Activated T-cell treated with anti-CD3 and anti-CD28 coated beads for 4 hours (primary cell): ENCODE results near the gene STPG4.
"Not testable (repeated sequence)": the region's sequence is repeated elsewhere in the genome, so short reads cannot be mapped to it uniquely, and the experiment has no call there.

Experiments used
- DNase-seq: peaks from one replicate; pipeline ENCODE4 v3.0.0-alpha.2; 2020

The STPG4 gene

GRCh38 chr2:47124740-47125139 is 30.4 kb downstream of the STPG4 start:
- not testable (repeated sequence) for DNase-seq

- not testable (repeated sequence) for DNase-seq
Measured at GRCh38 chr2:47120424-47120823, 34.7 kb downstream of the STPG4 start.

- no peak for DNase-seq
Measured at GRCh38 chr2:47119001-47119400, 36.1 kb downstream of the STPG4 start.

- DNase-seq = no peak
Measured at GRCh38 chr2:47118581-47118980, 36.5 kb downstream of the STPG4 start.

- DNase-seq = no peak
Measured at GRCh38 chr2:47112665-47113435, 42.3 kb downstream of the STPG4 start.

GRCh38 chr2:47109680-47110079 is 45.4 kb downstream of the STPG4 start:
- no peak for DNase-seq

- no peak for DNase-seq
Measured at GRCh38 chr2:47109007-47109375, 46.1 kb downstream of the STPG4 start.

- not testable (repeated sequence) for DNase-seq
Measured at GRCh38 chr2:47108267-47109006, 46.7 kb downstream of the STPG4 start.

GRCh38 chr2:47107201-47107600 is 47.9 kb downstream of the STPG4 start:
- not testable (repeated sequence) for DNase-seq

- DNase-seq = not testable (repeated sequence)
Measured at GRCh38 chr2:47106231-47106630, 48.9 kb downstream of the STPG4 start.

GRCh38 chr2:47099712-47100111 is 55.4 kb downstream of the STPG4 start:
- not testable (repeated sequence) for DNase-seq

GRCh38 chr2:47098953-47099352 is 56.2 kb downstream of the STPG4 start:
- DNase-seq = no peak

- no peak for DNase-seq
Measured at GRCh38 chr2:47097563-47097962, 57.5 kb downstream of the STPG4 start.

- DNase-seq = no peak
Measured at GRCh38 chr2:47096451-47096850, 58.7 kb downstream of the STPG4 start.

GRCh38 chr2:47095349-47096020 is 59.6 kb downstream of the STPG4 start:
- DNase-seq = no peak

- DNase-seq = no peak
Measured at GRCh38 chr2:47094511-47095142, 60.5 kb downstream of the STPG4 start.

GRCh38 chr2:47093626-47094025 is 61.5 kb downstream of the STPG4 start:
- DNase-seq = no peak

- no peak for DNase-seq
Measured at GRCh38 chr2:47092465-47092864, 62.6 kb downstream of the STPG4 start.

GRCh38 chr2:47091118-47091517 is 64.0 kb downstream of the STPG4 start:
- DNase-seq = no peak

- no peak for DNase-seq
Measured at GRCh38 chr2:47089083-47089464, 66.0 kb downstream of the STPG4 start.

GRCh38 chr2:47088371-47089082 is 66.6 kb downstream of the STPG4 start:
- no peak for DNase-seq

- no peak for DNase-seq
Measured at GRCh38 chr2:47087051-47087450, 68.1 kb downstream of the STPG4 start.

GRCh38 chr2:47086571-47086970 is 68.5 kb downstream of the STPG4 start:
- DNase-seq = no peak
